PFSK-1 (cell line): Measurements from ENCODE around the gene C1orf174.

Source experiments
- FOXP2 ChIP-seq: optimal IDR thresholded peaks from 2 replicates; pipeline ENCODE3; 2011; ENCODE audit warnings: borderline replicate concordance, control low read depth, inconsistent platforms; ENCODE audit not compliant: insufficient read depth; ENCODE audit errors: extremely low read length, extremely low read depth
- POLR2AphosphoS5 ChIP-seq: IDR thresholded peaks from 2 replicates; pipeline ENCODE4 v1.6.1; 2012; ENCODE audit warnings: low read depth, mild to moderate bottlenecking, control low read depth, low read length, moderate library complexity
- SIN3A ChIP-seq: IDR thresholded peaks from 2 replicates; pipeline ENCODE4 v1.6.1; 2012; ENCODE audit warnings: mild to moderate bottlenecking, low read length, moderate library complexity, borderline replicate concordance; ENCODE audit not compliant: insufficient read depth
- TAF1 ChIP-seq: IDR thresholded peaks from 2 replicates; pipeline ENCODE4 v1.6.1; 2012; ENCODE audit warnings: low read length, control low read depth, borderline replicate concordance; ENCODE audit not compliant: insufficient read depth
- TF ChIP-seq, protein P1 (sequence below), 2 experiments: IDR thresholded peaks; 2 replicates each; pipeline versions ENCODE4 v1.6.1 to v1.8.0; 2011 to 2012; ENCODE audit warnings: low read depth in 2 of 2, low read length in 2 of 2, control low read depth in 1 of 2, inconsistent platforms in 1 of 2, mild to moderate bottlenecking in 1 of 2, moderate library complexity in 1 of 2; ENCODE audit not compliant: insufficient read depth in 1 of 2

The C1orf174 gene

DNA sequence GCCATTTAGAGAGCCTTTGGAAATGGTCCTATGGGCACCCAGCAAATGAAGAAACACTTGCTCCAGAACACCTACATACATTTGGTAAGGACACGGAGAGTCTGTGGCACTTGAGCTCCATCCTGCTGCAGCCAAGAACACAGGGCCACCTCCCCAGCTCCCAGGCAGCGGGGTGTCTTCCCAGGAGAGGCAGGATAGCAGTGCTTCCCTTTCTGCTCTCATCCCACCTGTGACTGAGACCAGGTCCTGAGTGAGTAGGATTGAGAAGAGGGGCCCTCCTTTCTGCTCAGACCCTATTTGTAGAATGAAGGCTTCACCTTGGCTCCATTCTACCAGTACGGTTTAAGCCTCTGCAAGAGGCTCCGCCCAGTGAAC is 4.1 kb downstream of the C1orf174 start:
- TF ChIP-seq TAF1 (no peak), SIN3A (no peak), FOXP2 (no peak), POLR2AphosphoS5 (no peak)
- TF ChIP-seq, protein P1, sequence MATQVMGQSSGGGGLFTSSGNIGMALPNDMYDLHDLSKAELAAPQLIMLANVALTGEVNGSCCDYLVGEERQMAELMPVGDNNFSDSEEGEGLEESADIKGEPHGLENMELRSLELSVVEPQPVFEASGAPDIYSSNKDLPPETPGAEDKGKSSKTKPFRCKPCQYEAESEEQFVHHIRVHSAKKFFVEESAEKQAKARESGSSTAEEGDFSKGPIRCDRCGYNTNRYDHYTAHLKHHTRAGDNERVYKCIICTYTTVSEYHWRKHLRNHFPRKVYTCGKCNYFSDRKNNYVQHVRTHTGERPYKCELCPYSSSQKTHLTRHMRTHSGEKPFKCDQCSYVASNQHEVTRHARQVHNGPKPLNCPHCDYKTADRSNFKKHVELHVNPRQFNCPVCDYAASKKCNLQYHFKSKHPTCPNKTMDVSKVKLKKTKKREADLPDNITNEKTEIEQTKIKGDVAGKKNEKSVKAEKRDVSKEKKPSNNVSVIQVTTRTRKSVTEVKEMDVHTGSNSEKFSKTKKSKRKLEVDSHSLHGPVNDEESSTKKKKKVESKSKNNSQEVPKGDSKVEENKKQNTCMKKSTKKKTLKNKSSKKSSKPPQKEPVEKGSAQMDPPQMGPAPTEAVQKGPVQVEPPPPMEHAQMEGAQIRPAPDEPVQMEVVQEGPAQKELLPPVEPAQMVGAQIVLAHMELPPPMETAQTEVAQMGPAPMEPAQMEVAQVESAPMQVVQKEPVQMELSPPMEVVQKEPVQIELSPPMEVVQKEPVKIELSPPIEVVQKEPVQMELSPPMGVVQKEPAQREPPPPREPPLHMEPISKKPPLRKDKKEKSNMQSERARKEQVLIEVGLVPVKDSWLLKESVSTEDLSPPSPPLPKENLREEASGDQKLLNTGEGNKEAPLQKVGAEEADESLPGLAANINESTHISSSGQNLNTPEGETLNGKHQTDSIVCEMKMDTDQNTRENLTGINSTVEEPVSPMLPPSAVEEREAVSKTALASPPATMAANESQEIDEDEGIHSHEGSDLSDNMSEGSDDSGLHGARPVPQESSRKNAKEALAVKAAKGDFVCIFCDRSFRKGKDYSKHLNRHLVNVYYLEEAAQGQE (IDR thresholded peaks at IDR 0.05; ENCODE audit: insufficient read depth in 1 of 2, low read depth in 2 of 2, low read length in 2 of 2): no peak

DNA sequence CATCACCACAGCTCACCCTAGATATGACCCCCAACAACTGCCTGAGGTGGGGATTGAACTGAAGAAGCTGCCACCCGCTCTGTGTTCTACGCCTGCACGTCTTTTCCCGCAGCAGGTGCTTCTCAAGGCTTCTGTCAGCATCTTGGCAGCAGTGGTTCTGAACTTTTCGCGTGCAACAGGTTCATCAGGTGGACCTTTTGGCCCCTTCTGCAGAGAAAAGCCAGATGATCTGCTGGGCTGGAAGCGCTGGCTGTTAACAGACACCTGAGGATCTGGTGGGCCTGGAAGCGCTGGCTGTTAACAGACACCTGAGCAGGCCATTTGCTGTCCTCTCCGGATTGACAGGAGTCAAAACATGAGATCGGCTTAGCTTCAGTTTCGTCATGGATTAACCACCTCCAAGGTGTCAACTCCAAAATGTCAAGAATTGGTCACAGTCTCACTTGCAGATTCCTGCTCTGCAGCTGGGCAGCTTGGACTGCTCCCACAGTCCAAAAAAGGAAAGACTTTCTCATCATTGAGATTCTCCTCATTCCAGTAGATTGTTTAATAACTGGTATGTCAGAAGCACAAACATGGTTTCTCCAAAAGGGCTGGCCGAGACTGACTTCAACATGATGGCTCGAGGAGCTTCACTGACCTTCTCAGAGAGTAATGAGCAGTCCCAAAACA is 4.7 kb downstream of the C1orf174 start:
- TF ChIP-seq TAF1: no peak
- TF ChIP-seq POLR2AphosphoS5: no peak
- TF ChIP-seq FOXP2: no peak
- no peak for TF ChIP-seq SIN3A
- TF ChIP-seq, protein P1 (IDR thresholded peaks at IDR 0.05; ENCODE audit: insufficient read depth in 1 of 2, low read depth in 2 of 2, low read length in 2 of 2): no peak

DNA sequence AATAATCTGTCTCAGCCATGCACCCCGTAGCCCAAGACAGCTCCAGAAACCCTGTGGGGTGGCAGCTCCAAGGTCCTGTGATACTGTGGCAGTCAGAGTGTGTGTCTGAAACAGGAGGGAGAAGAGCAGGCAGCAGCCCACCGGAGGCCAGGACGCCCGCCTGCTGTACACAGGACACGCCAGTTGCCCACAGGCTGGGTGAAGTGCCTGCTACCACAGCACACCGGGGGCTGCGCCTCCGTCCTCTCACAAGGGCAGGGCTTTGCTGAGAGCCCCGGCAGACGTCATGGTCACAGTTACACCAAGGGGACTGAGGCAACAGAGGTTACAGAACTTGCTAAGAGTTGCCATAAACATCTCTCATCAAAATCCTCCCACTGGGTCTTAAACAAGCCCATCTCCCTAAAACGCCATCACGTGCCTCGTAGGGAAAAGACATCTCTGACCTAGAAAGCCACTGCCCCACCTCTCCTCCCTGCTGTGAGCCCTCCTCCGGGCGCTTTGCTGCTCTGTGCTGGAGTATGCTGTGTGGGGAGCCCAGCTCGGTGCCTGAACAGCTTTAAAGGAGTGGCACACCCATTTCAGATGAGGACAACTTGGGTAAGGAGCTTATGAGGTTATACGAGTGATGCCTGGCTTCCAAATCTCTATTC is 5.3 kb downstream of the C1orf174 start:
- TF ChIP-seq SIN3A: no peak
- TF ChIP-seq POLR2AphosphoS5: no peak
- no peak for TF ChIP-seq FOXP2
- TF ChIP-seq TAF1: no peak
- TF ChIP-seq, protein P1 (IDR thresholded peaks at IDR 0.05; ENCODE audit: insufficient read depth in 1 of 2, low read depth in 2 of 2, low read length in 2 of 2): no peak

DNA sequence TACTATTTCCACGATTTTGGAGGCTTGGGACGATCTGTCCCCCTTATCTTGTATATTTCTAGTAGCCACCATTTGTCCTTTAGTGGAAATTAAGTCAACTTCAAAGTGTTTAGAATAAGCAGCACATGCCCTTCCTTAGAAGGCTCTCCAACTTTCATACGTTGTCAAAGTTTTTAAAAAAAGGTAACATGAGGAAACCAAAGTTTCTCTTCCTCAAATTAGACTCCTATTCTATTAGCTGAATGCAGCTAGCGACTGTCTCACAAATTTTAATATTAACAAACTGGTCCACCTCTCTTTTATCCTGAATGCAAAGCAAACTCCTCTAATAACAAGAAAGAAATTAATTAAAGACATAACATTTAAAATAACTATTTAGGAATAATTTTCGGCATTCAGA is 6.9 kb downstream of the C1orf174 start:
- no peak for TF ChIP-seq TAF1
- no peak for TF ChIP-seq POLR2AphosphoS5
- no peak for TF ChIP-seq FOXP2
- TF ChIP-seq, protein P1 (IDR thresholded peaks at IDR 0.05; ENCODE audit: insufficient read depth in 1 of 2, low read depth in 2 of 2, low read length in 2 of 2): no peak
